ENCODE data around the gene TAF6L. TPM values are rescaled to one million over a fixed set of nuclear protein-coding genes. Genes with fewer than 3 reads are reported as not detected.
A peak's percentile ranks its signal among the peaks of the same experiment; 100 is the strongest.

Gene TAF6L
- total RNA-seq, 4 donors from 2014 or later = 13.5 to 43.2 (median 21.4) TPM

- Histone ChIP-seq H3K27me3 (no peaks in the 10 kb centered on the region), H3K4me3 (peak overlapping the region; percentile 75 to 95 (median 86)), H3K4me1 (peaks cover 31 to 38% of the 10 kb centered on the region in 2 donors), H3K9me3 (no peaks in the 10 kb centered on the region), H3K36me3 (peaks cover 3 to 63% of the 10 kb centered on the region in 2 donors), H3K27ac (peak overlapping the region; percentile 73 to 90 (median 80))
- intact Hi-C loops (cut with DNase I; ENCODE audit: low total_unique reads) = no loop called here
- ATAC-seq = no peak
- peak in 1 of 2 donors; percentile 38 for DNase-seq
- TF ChIP-seq POLR2A (IDR thresholded peaks at IDR 0.05) (no peak), CTCF (IDR thresholded peaks at IDR 0.05 in 4 of 5, conservative IDR thresholded peaks at IDR 0.05 in 1 of 5) (no peak)
- in situ Hi-C loops (cut with MboI; ENCODE audit: low sequenced_read_pairs in 4 of 4) = no loop called here
Observed at GRCh38 chr11:62792202-62792575, 21.0 kb downstream of the TAF6L start.

DNA sequence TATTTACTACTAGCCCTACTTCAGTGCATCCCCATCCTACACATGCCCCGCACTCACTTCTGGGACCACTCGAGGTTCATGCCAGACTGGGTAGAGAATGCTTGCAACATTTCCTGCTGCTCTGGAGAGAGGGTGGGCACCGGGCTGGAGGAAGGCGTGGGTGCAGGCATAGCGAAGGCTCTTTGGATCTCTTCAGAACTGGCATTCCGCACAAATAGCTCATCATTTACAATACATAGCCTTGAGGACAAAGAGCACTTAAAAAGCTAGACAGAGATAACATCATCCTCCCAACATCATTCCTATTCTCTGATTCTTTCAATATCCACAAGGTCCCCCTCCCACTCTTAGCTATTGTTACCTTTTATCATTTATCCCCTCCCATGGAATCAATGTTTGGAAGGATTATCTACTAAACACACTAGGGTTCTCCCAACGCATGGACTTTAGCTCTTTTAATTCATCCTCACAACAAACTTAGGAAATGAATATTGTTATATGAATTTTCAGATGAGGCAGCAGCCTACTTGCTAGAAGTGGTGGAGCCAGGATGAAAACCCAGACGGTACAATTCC lies 23.1 kb downstream of the TAF6L start:
- intact Hi-C loops (cut with DNase I; ENCODE audit: low total_unique reads) (no loop called here), in situ Hi-C loops (cut with MboI; ENCODE audit: low sequenced_read_pairs in 4 of 4) (no loop called here)
- no peak for DNase-seq
- TF ChIP-seq CTCF (IDR thresholded peaks at IDR 0.05 in 4 of 5, conservative IDR thresholded peaks at IDR 0.05 in 1 of 5) = no peak
- no peak for TF ChIP-seq POLR2A (IDR thresholded peaks at IDR 0.05)
- H3K27me3 ChIP-seq = no peaks in the 10 kb centered on the region
- no peak for ATAC-seq
- H3K36me3 ChIP-seq = peaks cover 3 to 79% of the 10 kb centered on the region in 2 donors
- no peaks in the 10 kb centered on the region for H3K9me3 ChIP-seq
- peaks cover 18 to 25% of the 10 kb centered on the region in 2 donors for H3K4me1 ChIP-seq
- no peak overlapping the region for H3K4me3 ChIP-seq
- peak overlapping the region in 1 of 4 donors; percentile 5 for H3K27ac ChIP-seq

DNA sequence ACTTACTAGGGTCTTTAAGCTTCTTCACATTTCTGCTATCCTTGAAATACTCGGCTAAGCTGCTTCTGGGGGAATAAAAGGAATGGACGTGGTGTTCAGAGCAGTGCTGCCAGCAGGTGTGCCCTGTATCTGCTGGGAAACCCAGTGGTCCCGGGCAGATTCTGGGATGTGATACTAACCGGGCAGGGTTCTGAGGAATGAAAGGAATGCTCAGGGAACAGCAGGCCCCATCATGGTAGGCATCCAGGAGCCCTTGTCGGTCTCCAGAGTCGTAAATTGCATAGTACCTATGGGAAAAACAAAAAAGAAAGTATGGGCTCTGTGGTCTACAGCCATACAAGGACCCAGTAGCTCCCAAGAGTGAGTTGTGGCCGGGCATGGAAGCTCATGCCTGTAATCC lies 25.1 kb downstream of the TAF6L start:
- in situ Hi-C loops (cut with MboI; ENCODE audit: low sequenced_read_pairs in 4 of 4) = no loop called here
- ATAC-seq (no peak), DNase-seq (no peak)
- Histone ChIP-seq H3K27me3 (no peaks in the 10 kb centered on the region), H3K27ac (no peak overlapping the region), H3K9me3 (no peaks in the 10 kb centered on the region), H3K36me3 (peaks cover 3 to 93% of the 10 kb centered on the region in 2 donors), H3K4me3 (no peak overlapping the region), H3K4me1 (peaks cover 11 to 12% of the 10 kb centered on the region in 2 donors)
- no peak for TF ChIP-seq POLR2A (IDR thresholded peaks at IDR 0.05)
- TF ChIP-seq CTCF (IDR thresholded peaks at IDR 0.05 in 4 of 5, conservative IDR thresholded peaks at IDR 0.05 in 1 of 5) = no peak
- intact Hi-C loops (cut with DNase I; ENCODE audit: low total_unique reads) = no loop called here

DNA sequence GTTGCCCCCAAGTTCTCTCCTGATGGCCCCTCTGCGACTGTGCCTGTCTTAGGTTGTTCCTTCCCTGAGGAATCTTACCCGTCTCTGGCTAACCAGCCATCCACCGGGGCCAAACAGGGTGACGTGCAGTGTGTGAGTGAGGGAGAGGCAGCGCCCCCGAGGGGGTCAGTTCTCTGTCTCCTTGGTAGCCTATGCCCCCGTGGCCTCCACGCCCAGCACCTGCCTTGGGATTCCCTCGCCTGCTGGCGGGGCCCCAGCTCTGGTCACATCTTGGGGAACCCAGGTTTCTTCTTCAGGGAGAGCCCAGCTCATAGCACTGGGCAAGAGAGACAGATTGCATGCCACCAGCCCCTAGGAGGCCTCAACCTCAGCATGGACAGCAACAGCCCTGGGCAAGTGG lies 28.3 kb downstream of the TAF6L start:
- intact Hi-C loops (cut with DNase I; ENCODE audit: low total_unique reads) (no loop called here), in situ Hi-C loops (cut with MboI; ENCODE audit: low sequenced_read_pairs in 4 of 4) (no loop called here)
- ATAC-seq (no peak), DNase-seq (no peak)
- no peaks in the 10 kb centered on the region for H3K9me3 ChIP-seq
- H3K27me3 ChIP-seq = no peaks in the 10 kb centered on the region
- peaks cover 3 to 93% of the 10 kb centered on the region in 2 donors for H3K36me3 ChIP-seq
- peak overlapping the region in 1 of 4 donors; percentile 10 for H3K27ac ChIP-seq
- TF ChIP-seq POLR2A (IDR thresholded peaks at IDR 0.05) (no peak), CTCF (IDR thresholded peaks at IDR 0.05 in 4 of 5, conservative IDR thresholded peaks at IDR 0.05 in 1 of 5) (no peak)
- H3K4me1 ChIP-seq = peaks cover 7 to 12% of the 10 kb centered on the region in 2 donors
- H3K4me3 ChIP-seq = no peak overlapping the region

- in situ Hi-C loops (cut with MboI; ENCODE audit: low sequenced_read_pairs in 4 of 4) = no loop called here
- Histone ChIP-seq H3K9me3 (no peaks in the 10 kb centered on the region), H3K4me1 (peaks cover 12 to 15% of the 10 kb centered on the region in 2 donors), H3K4me3 (no peak overlapping the region), H3K27me3 (no peaks in the 10 kb centered on the region), H3K27ac (no peak overlapping the region), H3K36me3 (peaks cover 0 to 77% of the 10 kb centered on the region in 2 donors)
- DNase-seq (no peak), ATAC-seq (no peak)
- TF ChIP-seq CTCF (IDR thresholded peaks at IDR 0.05 in 4 of 5, conservative IDR thresholded peaks at IDR 0.05 in 1 of 5) = no peak
- no peak for TF ChIP-seq POLR2A (IDR thresholded peaks at IDR 0.05)
- intact Hi-C loops (cut with DNase I; ENCODE audit: low total_unique reads) = no loop called here
Observed at GRCh38 chr11:62801071-62801470, 29.9 kb downstream of the TAF6L start.
